CD14-positive monocyte (primary cell): ENCODE data around the gene KRT25. TPM values are rescaled to one million over a fixed set of nuclear protein-coding genes. Genes with fewer than 3 reads are reported as not detected.

Experiments used
- DNase-seq, 3 donors: peaks; one replicate each; pipeline ENCODE4 v3.0.0-alpha.2; 2011 to 2022
- H2AFZ ChIP-seq: 2 replicates; pipeline ENCODE4 v1.6.0; 2012; ENCODE audit warnings: mild to moderate bottlenecking, low read depth, low read length, inconsistent platforms; ENCODE audit not compliant: insufficient read depth, poor library complexity, severe bottlenecking
- H3K27ac ChIP-seq, 2 donors: 1 replicate in 1 of 2; 2 replicates in 1 of 2; pipeline ENCODE4 v1.5.1; 2012 to 2013; ENCODE audit warnings: low read length in 2 of 2, control low read depth in 1 of 2, inconsistent platforms in 1 of 2, low read depth in 1 of 2, mild to moderate bottlenecking in 1 of 2
- H3K27me3 ChIP-seq, 2 donors: one replicate each; pipeline versions ENCODE4 v1.6.0 to v1.6.1; 2011 to 2013; ENCODE audit warnings: low read length in 2 of 2; ENCODE audit not compliant: control insufficient read depth in 2 of 2, insufficient read depth in 2 of 2
- H3K36me3 ChIP-seq, 2 donors: replicated peaks in 1 of 2; 1 replicate in 1 of 2; 2 replicates in 1 of 2; pipeline versions ENCODE4 v1.5.1 to v1.6.1; 2012 to 2013; ENCODE audit warnings: low read length in 2 of 2, control low read depth in 1 of 2, inconsistent platforms in 1 of 2, mild to moderate bottlenecking in 1 of 2; ENCODE audit not compliant: insufficient read depth in 2 of 2, control insufficient read depth in 1 of 2
- H3K4me1 ChIP-seq, 2 donors: 1 replicate in 1 of 2; 2 replicates in 1 of 2; pipeline versions ENCODE4 v1.5.1 to v1.6.1; 2012 to 2013; ENCODE audit warnings: low read length in 2 of 2, control low read depth in 1 of 2, inconsistent platforms in 1 of 2, mild to moderate bottlenecking in 1 of 2, moderate library complexity in 1 of 2; ENCODE audit not compliant: insufficient read depth in 2 of 2, control insufficient read depth in 1 of 2
- H3K4me2 ChIP-seq: replicated peaks from 2 replicates; pipeline ENCODE3; 2012; ENCODE audit warnings: low read length, moderate library complexity, mild to moderate bottlenecking; ENCODE audit not compliant: poor library complexity, severe bottlenecking; ENCODE audit errors: extremely low read depth
- H3K4me3 ChIP-seq, 3 experiments: fragments of 200-600 bp in 1 of 3; sonication (generic) in 1 of 3; replicated peaks in 1 of 3; 1 replicate in 2 of 3; 2 replicates in 1 of 3; pipeline ENCODE4 v1.5.1; 2011 to 2013; ENCODE audit warnings: low read length in 3 of 3, mild to moderate bottlenecking in 3 of 3, control low read depth in 2 of 3, low read depth in 2 of 3, inconsistent platforms in 1 of 3, moderate library complexity in 1 of 3
- H3K79me2 ChIP-seq: 2 replicates; pipeline ENCODE4 v1.6.0; 2012; ENCODE audit warnings: mild to moderate bottlenecking, control low read depth, inconsistent platforms, low read length, moderate library complexity; ENCODE audit not compliant: insufficient read depth
- H3K9ac ChIP-seq: 2 replicates; pipeline ENCODE4 v1.6.0; 2017; ENCODE audit warnings: low read length, mild to moderate bottlenecking; ENCODE audit not compliant: insufficient read depth, poor library complexity, severe bottlenecking
- H3K9me3 ChIP-seq, 2 donors: replicated peaks in 1 of 2; 1 replicate in 1 of 2; 2 replicates in 1 of 2; pipeline versions ENCODE4 v1.5.1 to v1.6.1; 2012 to 2013; ENCODE audit warnings: low read length in 2 of 2, control low read depth in 1 of 2; ENCODE audit not compliant: control insufficient read depth in 1 of 2, insufficient read depth in 1 of 2
- H4K20me1 ChIP-seq: 2 replicates; pipeline ENCODE4 v1.6.0; 2012; ENCODE audit warnings: mild to moderate bottlenecking, low read length, control low read depth, moderate library complexity; ENCODE audit not compliant: insufficient read depth
- H3K27ac Mint-ChIP-seq, 7 donors: one replicate each; pipeline ENCODE4 v1.8.0; 2020; ENCODE audit warnings: mild to moderate bottlenecking in 7 of 7, mixed read lengths in 7 of 7, moderate library complexity in 6 of 7, inconsistent platforms in 2 of 7
- H3K27me3 Mint-ChIP-seq, 3 donors: one replicate each; pipeline ENCODE4 v1.8.0; 2021 to 2022; ENCODE audit warnings: low read depth in 3 of 3, mild to moderate bottlenecking in 3 of 3, mixed read lengths in 3 of 3, moderate library complexity in 3 of 3, inconsistent platforms in 1 of 3
- H3K36me3 Mint-ChIP-seq, 2 donors: one replicate each; pipeline ENCODE4 v1.8.0; 2020; ENCODE audit warnings: mixed read lengths in 2 of 2, inconsistent platforms in 1 of 2, mild to moderate bottlenecking in 1 of 2
- H3K4me1 Mint-ChIP-seq: one replicate; pipeline ENCODE4 v1.8.0; 2020; ENCODE audit warnings: mild to moderate bottlenecking, mixed read lengths
- H3K4me3 Mint-ChIP-seq, 2 donors: one replicate each; pipeline ENCODE4 v1.8.0; 2020; ENCODE audit warnings: mild to moderate bottlenecking in 2 of 2, mixed read lengths in 2 of 2, moderate library complexity in 1 of 2
- H3K9me3 Mint-ChIP-seq, 7 donors: one replicate each; pipeline ENCODE4 v1.8.0; 2020 to 2022; ENCODE audit warnings: mixed read lengths in 7 of 7, mild to moderate bottlenecking in 6 of 7, moderate library complexity in 6 of 7, inconsistent platforms in 2 of 7
- WGBS: methylation state at CpG from one replicate; pipeline ENCODE4 v1.1.5; 2013; ENCODE audit warnings: missing lambda C conversion rate; ENCODE audit not compliant: insufficient coverage; 5-methylcytosine and 5-hydroxymethylcytosine counted together
- intact Hi-C, 2 donors: fragments of 100-400 bp; cut with micrococcal nuclease; formaldehyde crosslinking; loops; one replicate each; pipeline versions ENCODE4 v1.15.0 to v1.15.1; 2023
- polyA plus RNA-seq, 3 donors: library from polyadenylated mRNA; depleted of rRNA in 1 of 3; unstranded in 2 of 3; stranded (reverse) in 1 of 3; fragments of 300-500 nt in 2 of 3; fragments of >200 nt in 1 of 3; fragmentation: Illumina TruSeq in 2 of 3; gene quantifications; 1 replicate in 2 of 3; 2 replicates in 1 of 3; pipeline ENCODE4 v1.2.3, GENCODE V29; 2012 to 2021
- TF ChIP-seq, protein P1 (sequence below): fragments of 200-600 bp; IDR thresholded peaks from one replicate; pipeline ENCODE4 v1.8.0; 2022; ENCODE audit warnings: antibody characterized with exemption, mild to moderate bottlenecking

KRT25 gene
- polyA plus RNA-seq, 3 donors: not detected

- peaks cover 0 to 15% (median 5%) of the 10 kb centered on the region in 7 donors for H3K9me3 Mint-ChIP-seq
- peaks cover 30 to 54% (median 38%) of the 10 kb centered on the region in 3 donors for H3K27me3 Mint-ChIP-seq
- Histone ChIP-seq H3K4me2 (no peak overlapping the region), H3K9ac (no peak overlapping the region), H4K20me1 (no peaks in the 10 kb centered on the region), H3K4me3 (no peak overlapping the region), H3K79me2 (no peaks in the 10 kb centered on the region), H3K4me1 (peaks cover 0 to 4% of the 10 kb centered on the region in 2 donors), H3K27ac (no peak overlapping the region), H3K36me3 (no peaks in the 10 kb centered on the region), H3K27me3 (peaks cover 36 to 41% of the 10 kb centered on the region in 2 donors), H2AFZ (no peak overlapping the region), H3K9me3 (peaks cover 4 to 5% of the 10 kb centered on the region in 2 donors)
- WGBS: no CpG with 5 or more reads among the region's 3 CpGs
- peaks cover 5% of the 10 kb centered on the region for H3K4me1 Mint-ChIP-seq
- intact Hi-C loops: no loop called here
- H3K36me3 Mint-ChIP-seq: no peaks in the 10 kb centered on the region
- peak overlapping the region in 1 of 2 donors; percentile 26 for H3K4me3 Mint-ChIP-seq
- no peak overlapping the region for H3K27ac Mint-ChIP-seq
- DNase-seq: no peak
- TF ChIP-seq, protein P1, sequence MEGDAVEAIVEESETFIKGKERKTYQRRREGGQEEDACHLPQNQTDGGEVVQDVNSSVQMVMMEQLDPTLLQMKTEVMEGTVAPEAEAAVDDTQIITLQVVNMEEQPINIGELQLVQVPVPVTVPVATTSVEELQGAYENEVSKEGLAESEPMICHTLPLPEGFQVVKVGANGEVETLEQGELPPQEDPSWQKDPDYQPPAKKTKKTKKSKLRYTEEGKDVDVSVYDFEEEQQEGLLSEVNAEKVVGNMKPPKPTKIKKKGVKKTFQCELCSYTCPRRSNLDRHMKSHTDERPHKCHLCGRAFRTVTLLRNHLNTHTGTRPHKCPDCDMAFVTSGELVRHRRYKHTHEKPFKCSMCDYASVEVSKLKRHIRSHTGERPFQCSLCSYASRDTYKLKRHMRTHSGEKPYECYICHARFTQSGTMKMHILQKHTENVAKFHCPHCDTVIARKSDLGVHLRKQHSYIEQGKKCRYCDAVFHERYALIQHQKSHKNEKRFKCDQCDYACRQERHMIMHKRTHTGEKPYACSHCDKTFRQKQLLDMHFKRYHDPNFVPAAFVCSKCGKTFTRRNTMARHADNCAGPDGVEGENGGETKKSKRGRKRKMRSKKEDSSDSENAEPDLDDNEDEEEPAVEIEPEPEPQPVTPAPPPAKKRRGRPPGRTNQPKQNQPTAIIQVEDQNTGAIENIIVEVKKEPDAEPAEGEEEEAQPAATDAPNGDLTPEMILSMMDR: no peak
Measured at GRCh38 chr17:40777971-40778370, 22.8 kb upstream of the KRT25 start.

DNA sequence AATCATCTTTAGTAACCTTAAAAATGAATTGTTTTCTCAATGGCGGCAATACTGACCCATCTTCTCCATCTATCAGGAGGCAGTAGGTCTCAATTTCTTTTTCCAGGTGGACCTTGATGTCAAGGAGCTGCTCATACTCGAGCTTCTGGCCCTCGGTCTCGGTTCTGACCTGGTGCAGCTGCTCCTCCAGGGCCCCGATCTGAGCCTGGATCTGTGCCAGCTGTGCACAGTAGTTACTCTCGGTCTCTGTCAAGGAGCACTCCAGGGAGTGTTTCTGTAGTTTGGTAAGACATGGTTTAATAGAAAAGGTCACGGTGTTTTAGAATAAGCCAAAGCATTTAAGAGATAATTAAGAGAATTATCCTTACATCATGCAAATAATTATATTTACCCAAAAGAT, 22.3 kb upstream of the KRT25 start:
- H3K4me1 Mint-ChIP-seq: peaks cover 5% of the 10 kb centered on the region
- no peak overlapping the region for H3K9ac ChIP-seq
- no peaks in the 10 kb centered on the region for H3K36me3 Mint-ChIP-seq
- no peak overlapping the region for H3K4me2 ChIP-seq
- H3K9me3 ChIP-seq: peaks cover 4 to 5% of the 10 kb centered on the region in 2 donors
- peaks cover 30 to 53% (median 36%) of the 10 kb centered on the region in 3 donors for H3K27me3 Mint-ChIP-seq
- no peak overlapping the region for H3K4me3 ChIP-seq
- 95% methylated on average over 5 of the region's 7 CpGs for WGBS
- peak overlapping the region in 1 of 7 donors; percentile 12 for H3K27ac Mint-ChIP-seq
- H3K36me3 ChIP-seq: no peaks in the 10 kb centered on the region
- DNase-seq: no peak
- H4K20me1 ChIP-seq: no peaks in the 10 kb centered on the region
- no peak overlapping the region for H3K27ac ChIP-seq
- intact Hi-C loops: no loop called here
- TF ChIP-seq, protein P1: no peak
- H3K27me3 ChIP-seq: peaks cover 38 to 42% of the 10 kb centered on the region in 2 donors
- H3K4me3 Mint-ChIP-seq: peak overlapping the region in 1 of 2 donors; percentile 26
- peaks cover 0 to 15% (median 5%) of the 10 kb centered on the region in 7 donors for H3K9me3 Mint-ChIP-seq
- peaks cover 0 to 4% of the 10 kb centered on the region in 2 donors for H3K4me1 ChIP-seq
- H2AFZ ChIP-seq: no peak overlapping the region
- H3K79me2 ChIP-seq: no peaks in the 10 kb centered on the region
